Astrocyte (in vitro differentiated cells and primary cell): Measurements from ENCODE around the gene CDK5R1.

Experiments
- EZH2 ChIP-seq: IDR thresholded peaks from 2 replicates; pipeline ENCODE4 v1.6.1; 2012; ENCODE audit warnings: mild to moderate bottlenecking, low read length, inconsistent platforms; ENCODE audit not compliant: insufficient read depth
- TF ChIP-seq, protein P1 (sequence below): IDR thresholded peaks from 2 replicates; pipeline ENCODE4 v1.5.1; 2011; ENCODE audit warnings: low read depth, mild to moderate bottlenecking, inconsistent platforms, low read length, moderate library complexity; ENCODE audit not compliant: insufficient read depth

DNA sequence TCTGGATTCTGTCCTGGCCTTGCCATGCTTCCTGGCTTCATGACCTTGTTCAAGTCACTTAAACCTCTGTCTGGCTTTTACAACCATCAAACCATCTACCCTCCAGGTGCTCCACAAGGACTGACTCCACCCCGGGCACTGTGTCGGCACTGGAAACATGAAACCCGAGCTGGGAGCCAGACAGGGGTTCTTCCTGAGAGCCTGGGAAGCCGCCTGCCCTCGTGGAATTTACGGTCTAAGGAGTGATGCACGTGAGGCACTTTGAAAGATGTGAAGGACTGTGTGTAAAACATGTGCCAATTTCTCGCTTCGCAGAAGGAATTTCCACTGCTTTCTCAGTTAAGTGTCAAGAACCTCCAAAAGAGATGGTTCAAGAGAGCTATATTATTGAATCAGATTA, 11.6 kb downstream of the CDK5R1 start:
- TF ChIP-seq, protein P1, sequence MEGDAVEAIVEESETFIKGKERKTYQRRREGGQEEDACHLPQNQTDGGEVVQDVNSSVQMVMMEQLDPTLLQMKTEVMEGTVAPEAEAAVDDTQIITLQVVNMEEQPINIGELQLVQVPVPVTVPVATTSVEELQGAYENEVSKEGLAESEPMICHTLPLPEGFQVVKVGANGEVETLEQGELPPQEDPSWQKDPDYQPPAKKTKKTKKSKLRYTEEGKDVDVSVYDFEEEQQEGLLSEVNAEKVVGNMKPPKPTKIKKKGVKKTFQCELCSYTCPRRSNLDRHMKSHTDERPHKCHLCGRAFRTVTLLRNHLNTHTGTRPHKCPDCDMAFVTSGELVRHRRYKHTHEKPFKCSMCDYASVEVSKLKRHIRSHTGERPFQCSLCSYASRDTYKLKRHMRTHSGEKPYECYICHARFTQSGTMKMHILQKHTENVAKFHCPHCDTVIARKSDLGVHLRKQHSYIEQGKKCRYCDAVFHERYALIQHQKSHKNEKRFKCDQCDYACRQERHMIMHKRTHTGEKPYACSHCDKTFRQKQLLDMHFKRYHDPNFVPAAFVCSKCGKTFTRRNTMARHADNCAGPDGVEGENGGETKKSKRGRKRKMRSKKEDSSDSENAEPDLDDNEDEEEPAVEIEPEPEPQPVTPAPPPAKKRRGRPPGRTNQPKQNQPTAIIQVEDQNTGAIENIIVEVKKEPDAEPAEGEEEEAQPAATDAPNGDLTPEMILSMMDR: no peak
- TF ChIP-seq EZH2: no peak
